ENCODE data around the gene CISD3. TPM values are rescaled to one million over a fixed set of nuclear protein-coding genes. Genes with fewer than 3 reads are reported as not detected.
A peak's percentile ranks its signal among the peaks of the same experiment; 100 is the strongest.
"Not testable (repeated sequence)": the region's sequence is repeated elsewhere in the genome, so short reads cannot be mapped to it uniquely, and the experiment has no call there.

CISD3 gene
- polyA plus RNA-seq, 10 donors, result 12.0 to 18.9 (median 13.4) TPM

- DNase-seq, result peak in 2 of 3 donors; percentile 66 to 79
These were observed 5.7 kb upstream of the CISD3 start for GRCh38 chr17:38724337-38724988.

- no peak for DNase-seq
These were observed 5.1 kb upstream of the CISD3 start for GRCh38 chr17:38725066-38725465.

- not testable (repeated sequence) for DNase-seq
These were observed 4.0 kb upstream of the CISD3 start for GRCh38 chr17:38726145-38726544.

- no peak for DNase-seq
These were observed 2.4 kb upstream of the CISD3 start for GRCh38 chr17:38727736-38728135.

- no peak for DNase-seq
These were observed 1.8 kb upstream of the CISD3 start for GRCh38 chr17:38728290-38728831.

- DNase-seq, result no peak
These were observed 714 bp upstream of the CISD3 start for GRCh38 chr17:38729368-38729885.

- peak in 1 of 3 donors; percentile 74 for DNase-seq
These were observed 612 bp downstream of the CISD3 start for GRCh38 chr17:38730526-38731379.

GRCh38 chr17:38731526-38732294 lies 1.6 kb downstream of the CISD3 start:
- peak in 1 of 3 donors; percentile 55 for DNase-seq

- no peak for DNase-seq
These were observed 2.5 kb downstream of the CISD3 start for GRCh38 chr17:38732376-38733281.

- no peak for DNase-seq
These were observed 3.3 kb downstream of the CISD3 start for GRCh38 chr17:38733282-38733981.

- DNase-seq, result no peak
These were observed 4.1 kb downstream of the CISD3 start for GRCh38 chr17:38733982-38734973.

- DNase-seq, result peak in 2 of 3 donors; percentile 58 to 73
These were observed 5.2 kb downstream of the CISD3 start for GRCh38 chr17:38735161-38735997.

GRCh38 chr17:38738007-38738662 lies 8.0 kb downstream of the CISD3 start:
- DNase-seq, result no peak

- no peak for DNase-seq
These were observed 8.5 kb downstream of the CISD3 start for GRCh38 chr17:38738686-38739085.

GRCh38 chr17:38739305-38739704 lies 9.2 kb downstream of the CISD3 start:
- no peak for DNase-seq

GRCh38 chr17:38740044-38740443 lies 9.9 kb downstream of the CISD3 start:
- no peak for DNase-seq

GRCh38 chr17:38740806-38741205 lies 10.7 kb downstream of the CISD3 start:
- DNase-seq, result no peak

All from muscle of back (tissue), 11 donors.